HEK293T (cell line): Measurements from ENCODE around the gene CRYBG1.

Source experiments
- CTCF ChIA-PET: fragments of 350-600 bp; formaldehyde crosslinking; extraction: SDS; loops from one replicate; lab custom pipeline; 2021; ENCODE audit warnings: antibody characterized with exemption, inconsistent platforms; lab: Yijun Ruan, JAX
- POLR2A ChIA-PET: fragments of 350-600 bp; formaldehyde crosslinking; extraction: SDS; loops from one replicate; lab custom pipeline; 2020; ENCODE audit warnings: antibody characterized with exemption, inconsistent platforms; lab: Yijun Ruan, JAX
- DNase-seq: peaks from one replicate; pipeline ENCODE4 v3.0.0; 2012; ENCODE audit warnings: mixed read lengths; ENCODE audit errors: extremely low spot score
- ARNT ChIP-seq: fragments of 450-650 bp; IDR thresholded peaks from 2 replicates; pipeline ENCODE4 v1.6.1; 2017; ENCODE audit warnings: mild to moderate bottlenecking
- BHLHE40 ChIP-seq: fragments of 450-650 bp; IDR thresholded peaks from 2 replicates; pipeline ENCODE4 v1.6.1; 2016; ENCODE audit warnings: mild to moderate bottlenecking, moderate library complexity, borderline replicate concordance
- CTBP1 ChIP-seq: fragments of 450-650 bp; IDR thresholded peaks from 2 replicates; pipeline ENCODE4 v1.6.1; 2016; ENCODE audit warnings: borderline replicate concordance
- ELF4 ChIP-seq: fragments of 450-650 bp; IDR thresholded peaks from 2 replicates; pipeline ENCODE4 v1.6.1; 2017; ENCODE audit warnings: antibody characterized with exemption
- FOXA1 ChIP-seq: fragments of 450-650 bp; IDR thresholded peaks from 2 replicates; pipeline ENCODE4 v1.6.1; 2016; ENCODE audit warnings: mild to moderate bottlenecking
- FOXK2 ChIP-seq: fragments of 450-650 bp; IDR thresholded peaks from 2 replicates; pipeline ENCODE4 v1.6.1; 2016; ENCODE audit warnings: mild to moderate bottlenecking
- FOXM1 ChIP-seq: fragments of 450-650 bp; IDR thresholded peaks from 2 replicates; pipeline ENCODE4 v1.6.1; 2017; ENCODE audit warnings: mild to moderate bottlenecking, borderline replicate concordance
- HDGF ChIP-seq: fragments of 450-650 bp; IDR thresholded peaks from 2 replicates; pipeline ENCODE4 v1.6.1; 2017; ENCODE audit warnings: antibody characterized with exemption, borderline replicate concordance
- L3MBTL2 ChIP-seq: fragments of 450-650 bp; conservative IDR thresholded peaks from 2 replicates; pipeline ENCODE4 v1.6.1; 2016; ENCODE audit warnings: mild to moderate bottlenecking
- LEF1 ChIP-seq: fragments of 450-650 bp; IDR thresholded peaks from 2 replicates; pipeline ENCODE4 v1.6.1; 2017; ENCODE audit warnings: mild to moderate bottlenecking, borderline replicate concordance
- NFRKB ChIP-seq: fragments of 450-650 bp; IDR thresholded peaks from 2 replicates; pipeline ENCODE4 v1.6.1; 2016; ENCODE audit warnings: mild to moderate bottlenecking, moderate library complexity
- PKNOX1 ChIP-seq: fragments of 450-650 bp; IDR thresholded peaks from 2 replicates; pipeline ENCODE4 v1.6.1; 2016
- SP1 ChIP-seq: fragments of 450-650 bp; IDR thresholded peaks from 2 replicates; pipeline ENCODE4 v1.6.1; 2017
- SUZ12 ChIP-seq: fragments of 450-650 bp; IDR thresholded peaks from 2 replicates; pipeline ENCODE4 v1.6.1; 2016; ENCODE audit warnings: mild to moderate bottlenecking
- TARDBP ChIP-seq: fragments of 450-650 bp; IDR thresholded peaks from 2 replicates; pipeline ENCODE4 v1.6.1; 2016
- ZNF384 ChIP-seq: fragments of 450-650 bp; IDR thresholded peaks from 2 replicates; pipeline ENCODE4 v1.6.1; 2016

CRYBG1 gene

GRCh38 chr6:106535012-106535411 lies 174.5 kb downstream of the CRYBG1 start:
- POLR2A ChIA-PET: no interaction called here
- CTCF ChIA-PET: no interaction called here
- no peak for DNase-seq
- TF ChIP-seq BHLHE40 (no peak), CTBP1 (no peak), FOXA1 (no peak), ZNF384 (no peak), NFRKB (no peak), SUZ12 (no peak), TARDBP (no peak)

- ChIA-PET CTCF (no interaction called here), POLR2A (no interaction called here)
- TF ChIP-seq SP1 (no peak), SUZ12 (no peak), L3MBTL2 (no peak), FOXA1 (no peak), ARNT (no peak), LEF1 (no peak), FOXK2 (no peak), CTBP1 (no peak), ZNF384 (no peak), PKNOX1 (no peak), ELF4 (no peak), FOXM1 (no peak), BHLHE40 (no peak), TARDBP (no peak), HDGF (no peak), NFRKB (no peak)
- DNase-seq: no peak
Observed at GRCh38 chr6:106536357-106536756, 175.8 kb downstream of the CRYBG1 start.

- ChIA-PET POLR2A (no interaction called here), CTCF (interaction anchor here (1.2 kb wide), 1 partner anchor 443 kb away, joined by 3 read pairs; no protein-coding TSS in a partner anchor)
- TF ChIP-seq NFRKB (no peak), L3MBTL2 (no peak), BHLHE40 (no peak)
- no peak for DNase-seq
Observed at GRCh38 chr6:106536851-106537250, 176.3 kb downstream of the CRYBG1 start.

- no peak for DNase-seq
- ChIA-PET POLR2A (no interaction called here), CTCF (interaction anchor here (1.2 kb wide), 1 partner anchor 442 kb away, joined by 3 read pairs; no protein-coding TSS in a partner anchor)
- no peak for TF ChIP-seq FOXA1
- TF ChIP-seq LEF1: no peak
- TF ChIP-seq ELF4: no peak
- TF ChIP-seq ARNT: no peak
- no peak for TF ChIP-seq SUZ12
- TF ChIP-seq CTBP1: no peak
Observed at GRCh38 chr6:106537662-106538061, 177.1 kb downstream of the CRYBG1 start.

- POLR2A ChIA-PET: no interaction called here
- TF ChIP-seq NFRKB: no peak
- TF ChIP-seq LEF1: no peak
- TF ChIP-seq FOXA1: no peak
- no peak for TF ChIP-seq SUZ12
- TF ChIP-seq FOXK2: no peak
- no peak for TF ChIP-seq BHLHE40
- TF ChIP-seq SP1: no peak
- CTCF ChIA-PET: no interaction called here
Observed at GRCh38 chr6:106538145-106538544, 177.6 kb downstream of the CRYBG1 start.

GRCh38 chr6:106539936-106540335 lies 179.4 kb downstream of the CRYBG1 start:
- POLR2A ChIA-PET: interaction anchor here (1.0 kb wide), 1 partner anchor 9 kb away, joined by 3 read pairs; no protein-coding TSS in a partner anchor
- CTCF ChIA-PET: interaction anchor here (1.1 kb wide), 1 partner anchor 210 kb away, joined by 3 read pairs; no protein-coding TSS in a partner anchor
- TF ChIP-seq ELF4 (no peak), NFRKB (no peak)
- DNase-seq: no peak

More at GRCh38 chr6:106538145-106538544, 177.6 kb downstream of the CRYBG1 start:
- no peak for DNase-seq

GRCh38 chr6:106540432-106540831 lies 179.9 kb downstream of the CRYBG1 start:
- CTCF ChIA-PET: no interaction called here
- TF ChIP-seq PKNOX1 (no peak), ARNT (no peak), SUZ12 (no peak), HDGF (no peak)
- POLR2A ChIA-PET: interaction anchor here (1.0 kb wide), 1 partner anchor 10 kb away, joined by 3 read pairs; no protein-coding TSS in a partner anchor
- DNase-seq: no peak

- no peak for TF ChIP-seq L3MBTL2
- no peak for TF ChIP-seq FOXK2
- TF ChIP-seq ARNT: no peak
- no peak for TF ChIP-seq CTBP1
- no peak for TF ChIP-seq PKNOX1
- no peak for TF ChIP-seq SUZ12
- no peak for TF ChIP-seq HDGF
- TF ChIP-seq SP1: no peak
- TF ChIP-seq ELF4: no peak
- no peak for TF ChIP-seq FOXM1
- TF ChIP-seq BHLHE40: no peak
- no peak for TF ChIP-seq LEF1
- no peak for TF ChIP-seq ZNF384
- TF ChIP-seq NFRKB: no peak
- TF ChIP-seq TARDBP: no peak
- no peak for TF ChIP-seq FOXA1
- no peak for DNase-seq
- POLR2A ChIA-PET: interaction anchor here (1.0 kb wide), 1 partner anchor 10 kb away, joined by 3 read pairs; no protein-coding TSS in a partner anchor
- CTCF ChIA-PET: no interaction called here
Observed at GRCh38 chr6:106540907-106541306, 180.4 kb downstream of the CRYBG1 start.
